NT2/D1 (cell line): ENCODE results near the gene LILRB2.

Experiments
- YY1 ChIP-seq: IDR thresholded peaks from 2 replicates; pipeline ENCODE4 v1.6.1; 2011; ENCODE audit not compliant: insufficient read length, insufficient read depth
- ZNF274 ChIP-seq: IDR thresholded peaks from 2 replicates; pipeline ENCODE4 v1.6.1; 2011; ENCODE audit warnings: mild to moderate bottlenecking, low read depth, low read length

DNA sequence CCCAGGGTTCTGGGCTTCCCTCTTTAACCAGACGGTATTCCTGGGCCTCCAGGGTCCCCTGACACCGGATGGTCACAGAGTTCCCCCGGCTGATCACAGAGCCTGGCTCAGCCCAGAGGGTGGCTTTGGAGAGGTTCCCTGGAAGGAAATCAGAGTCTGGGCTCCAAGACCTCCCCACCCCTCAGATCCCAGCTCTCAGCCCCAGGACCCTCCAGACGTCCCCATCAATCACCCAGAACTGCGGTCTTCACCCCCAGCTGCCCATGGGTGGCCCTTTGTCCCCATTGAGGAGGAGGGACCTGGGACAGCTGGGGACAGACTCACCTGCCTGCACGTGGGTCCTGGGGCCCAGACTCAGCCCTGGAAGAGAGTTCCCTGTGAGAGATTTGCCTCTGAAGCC, 31.1 kb upstream of the LILRB2 start:
- TF ChIP-seq ZNF274 (no peak), YY1 (no peak)
